ENCODE measurements around the gene MUC13.

Gene MUC13

DNA sequence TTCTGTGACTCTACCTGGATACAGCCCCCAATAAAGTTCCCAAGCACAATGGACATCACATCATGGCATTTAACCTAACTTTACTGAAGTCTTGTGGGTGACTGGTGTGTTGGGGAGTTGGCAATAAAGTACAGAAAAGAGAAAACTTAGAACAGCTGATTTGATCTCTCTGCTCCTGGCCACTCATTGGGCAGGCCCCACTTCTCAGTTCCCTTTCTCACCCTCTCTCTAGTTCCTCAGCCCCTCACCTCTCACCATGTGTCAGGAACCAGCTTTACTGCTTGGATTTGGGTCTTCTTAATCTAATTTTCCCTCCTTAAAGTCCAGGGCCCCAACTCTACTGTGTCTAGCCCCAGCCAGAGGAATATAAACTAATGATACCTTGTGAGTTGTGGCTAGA, 713 bp upstream of the MUC13 start:
- H3K27me3 ChIP-seq (replicated peaks) = no peaks in the 10 kb centered on the region
- TF ChIP-seq, protein P1, sequence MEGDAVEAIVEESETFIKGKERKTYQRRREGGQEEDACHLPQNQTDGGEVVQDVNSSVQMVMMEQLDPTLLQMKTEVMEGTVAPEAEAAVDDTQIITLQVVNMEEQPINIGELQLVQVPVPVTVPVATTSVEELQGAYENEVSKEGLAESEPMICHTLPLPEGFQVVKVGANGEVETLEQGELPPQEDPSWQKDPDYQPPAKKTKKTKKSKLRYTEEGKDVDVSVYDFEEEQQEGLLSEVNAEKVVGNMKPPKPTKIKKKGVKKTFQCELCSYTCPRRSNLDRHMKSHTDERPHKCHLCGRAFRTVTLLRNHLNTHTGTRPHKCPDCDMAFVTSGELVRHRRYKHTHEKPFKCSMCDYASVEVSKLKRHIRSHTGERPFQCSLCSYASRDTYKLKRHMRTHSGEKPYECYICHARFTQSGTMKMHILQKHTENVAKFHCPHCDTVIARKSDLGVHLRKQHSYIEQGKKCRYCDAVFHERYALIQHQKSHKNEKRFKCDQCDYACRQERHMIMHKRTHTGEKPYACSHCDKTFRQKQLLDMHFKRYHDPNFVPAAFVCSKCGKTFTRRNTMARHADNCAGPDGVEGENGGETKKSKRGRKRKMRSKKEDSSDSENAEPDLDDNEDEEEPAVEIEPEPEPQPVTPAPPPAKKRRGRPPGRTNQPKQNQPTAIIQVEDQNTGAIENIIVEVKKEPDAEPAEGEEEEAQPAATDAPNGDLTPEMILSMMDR (IDR thresholded peaks at IDR 0.05; ENCODE audit: low read depth, low read length, missing control alignments) = no peak
- DNase-seq = no peak
- H3K4me3 ChIP-seq (ENCODE audit: low read depth, low read length) = no peak overlapping the region
- no peak overlapping the region for H3K27ac ChIP-seq
- H3K36me3 ChIP-seq (replicated peaks) = no peaks in the 10 kb centered on the region
- in situ Hi-C loops (cut with HindIII; ENCODE audit: low pct_ligation_motif_present, low sequenced_read_pairs) = no loop called here

DNA sequence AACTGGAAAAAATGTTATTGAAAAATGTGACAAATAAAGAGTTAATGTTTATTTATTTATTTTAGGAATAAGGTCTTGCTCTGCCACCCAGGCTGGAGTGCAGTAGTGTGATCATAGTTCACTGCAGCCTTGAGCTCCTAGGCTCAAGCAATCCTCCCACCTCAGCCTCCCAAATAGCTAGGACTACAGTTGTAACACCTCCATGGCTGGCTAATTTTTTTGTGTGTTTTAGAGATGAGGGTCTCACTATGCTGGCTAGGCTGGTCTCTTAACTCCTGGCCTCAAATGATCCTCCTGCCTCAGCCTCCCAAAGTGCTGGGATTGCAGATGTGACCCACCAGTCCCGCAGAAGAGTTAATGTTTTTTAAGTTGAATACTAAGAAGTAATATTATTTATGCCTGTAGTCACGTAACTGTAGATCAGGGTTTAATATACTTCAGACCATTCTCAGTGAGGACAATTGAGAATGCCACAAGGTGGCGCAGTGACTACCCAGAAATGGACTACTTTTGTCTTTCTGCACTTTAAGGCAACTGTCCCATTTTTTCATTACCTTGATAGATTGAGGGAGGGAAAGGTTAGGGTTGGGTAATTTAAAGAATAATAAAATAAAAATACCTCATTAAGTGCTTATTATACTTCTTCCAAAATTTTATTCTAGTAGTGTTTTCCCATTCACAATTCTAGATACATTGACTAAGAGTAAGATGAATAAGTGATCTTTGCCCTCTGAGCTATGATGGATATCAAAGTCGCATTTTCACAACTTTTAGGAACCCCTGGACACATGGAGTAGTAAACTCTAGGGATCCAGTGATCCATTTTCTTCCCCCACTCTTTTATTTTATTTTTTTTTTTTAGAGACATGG, 6.0 kb downstream of the MUC13 start:
- Histone ChIP-seq H3K4me3 (ENCODE audit: low read depth, low read length) (no peak overlapping the region), H3K36me3 (replicated peaks) (no peaks in the 10 kb centered on the region), H3K27me3 (replicated peaks) (no peaks in the 10 kb centered on the region), H3K27ac (no peak overlapping the region)
- in situ Hi-C loops (cut with HindIII; ENCODE audit: low pct_ligation_motif_present, low sequenced_read_pairs) = no loop called here
- TF ChIP-seq, protein P1 (IDR thresholded peaks at IDR 0.05; ENCODE audit: low read depth, low read length, missing control alignments) = peak; percentile 79
- peak; percentile 72 for DNase-seq

DNA sequence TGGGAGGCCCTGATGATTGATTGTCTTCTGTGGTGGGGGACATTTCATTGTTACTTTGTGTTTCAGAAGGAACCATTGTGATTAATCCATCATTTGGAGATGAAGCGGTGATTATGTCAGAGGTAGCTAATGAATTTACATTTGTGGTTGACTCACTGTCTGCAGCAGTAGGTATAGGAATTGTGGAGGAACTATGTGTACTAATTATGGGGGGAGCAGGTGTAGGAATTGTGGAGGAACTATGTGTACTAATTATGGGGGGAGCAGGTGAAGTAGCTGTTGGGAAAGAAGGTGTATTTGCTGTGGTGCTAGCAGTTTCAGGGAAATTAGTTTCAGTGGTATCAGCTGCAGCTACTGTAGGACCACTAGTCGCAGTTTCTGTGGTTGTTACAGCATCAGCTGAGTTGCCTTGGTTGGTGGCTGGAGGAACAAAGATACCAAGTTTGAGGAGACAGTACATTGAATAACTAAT, 6.9 kb downstream of the MUC13 start:
- H3K27ac ChIP-seq = no peak overlapping the region
- no peaks in the 10 kb centered on the region for H3K36me3 ChIP-seq (replicated peaks)
- in situ Hi-C loops (cut with HindIII; ENCODE audit: low pct_ligation_motif_present, low sequenced_read_pairs) = no loop called here
- no peak overlapping the region for H3K4me3 ChIP-seq (ENCODE audit: low read depth, low read length)
- DNase-seq = no peak
- H3K27me3 ChIP-seq (replicated peaks) = no peaks in the 10 kb centered on the region
- TF ChIP-seq, protein P1 (IDR thresholded peaks at IDR 0.05; ENCODE audit: low read depth, low read length, missing control alignments) = no peak

DNA sequence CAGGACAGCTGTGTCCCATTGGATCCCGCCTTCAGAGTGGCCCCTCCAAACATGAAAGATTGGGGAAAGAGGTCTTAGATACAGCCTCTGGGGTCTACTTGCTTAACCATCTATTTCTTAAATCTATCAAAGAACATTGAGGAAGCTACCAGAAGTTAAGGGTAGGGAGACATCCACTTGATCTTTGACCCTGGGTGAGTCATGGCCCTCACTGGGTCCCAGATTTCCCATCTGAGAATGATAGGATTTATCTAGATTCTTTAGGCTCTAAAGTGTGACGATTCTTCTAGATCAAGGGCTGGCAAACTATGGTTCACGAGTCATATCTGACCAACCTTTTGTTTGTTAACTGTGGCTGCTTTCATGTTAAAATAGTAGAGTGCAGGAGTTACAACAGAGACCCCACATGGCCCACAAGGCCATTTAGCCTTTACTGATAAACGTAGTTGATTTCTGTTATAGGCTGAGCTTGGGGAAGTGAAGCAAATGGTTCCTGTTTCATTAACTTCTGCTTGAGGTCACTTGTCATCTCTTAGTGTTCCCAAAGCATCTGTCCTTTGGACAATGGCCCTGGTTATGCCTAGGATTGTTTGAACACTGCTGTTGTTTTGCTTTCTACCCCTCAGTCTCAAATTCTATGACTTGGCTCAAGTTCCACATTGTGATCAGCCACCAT, 8.0 kb downstream of the MUC13 start:
- H3K27me3 ChIP-seq (replicated peaks) = no peaks in the 10 kb centered on the region
- H3K36me3 ChIP-seq (replicated peaks) = no peaks in the 10 kb centered on the region
- H3K27ac ChIP-seq = no peak overlapping the region
- DNase-seq = no peak
- in situ Hi-C loops (cut with HindIII; ENCODE audit: low pct_ligation_motif_present, low sequenced_read_pairs) = no loop called here
- no peak overlapping the region for H3K4me3 ChIP-seq (ENCODE audit: low read depth, low read length)
- TF ChIP-seq, protein P1 (IDR thresholded peaks at IDR 0.05; ENCODE audit: low read depth, low read length, missing control alignments) = no peak

DNA sequence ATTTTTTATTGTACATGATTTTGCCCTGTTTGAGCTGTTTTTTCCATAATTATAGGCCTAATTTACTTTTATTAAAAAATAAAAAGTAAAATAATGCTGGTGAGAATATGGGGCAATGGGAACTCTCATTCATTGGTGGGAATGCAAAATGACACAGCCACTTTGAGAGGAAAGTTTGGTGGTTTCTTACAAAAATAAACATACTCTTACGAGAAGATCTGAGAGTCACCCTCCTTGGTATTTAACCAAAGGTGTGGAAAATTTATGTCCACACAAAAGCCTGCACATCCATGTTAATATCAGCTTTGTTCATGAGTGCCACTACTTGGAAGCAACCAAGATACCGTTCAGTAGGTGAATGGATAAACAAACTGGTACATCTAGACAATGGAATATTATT, 9.8 kb downstream of the MUC13 start:
- H3K36me3 ChIP-seq (replicated peaks) = no peaks in the 10 kb centered on the region
- no peaks in the 10 kb centered on the region for H3K27me3 ChIP-seq (replicated peaks)
- TF ChIP-seq, protein P1 (IDR thresholded peaks at IDR 0.05; ENCODE audit: low read depth, low read length, missing control alignments) = no peak
- in situ Hi-C loops (cut with HindIII; ENCODE audit: low pct_ligation_motif_present, low sequenced_read_pairs) = no loop called here
- H3K27ac ChIP-seq = no peak overlapping the region
- H3K4me3 ChIP-seq (ENCODE audit: low read depth, low read length) = no peak overlapping the region
- no peak for DNase-seq
